Endothelial cell (in vitro differentiated cells): ENCODE measurements around the gene KDM5B. TPM values are rescaled to one million over a fixed set of nuclear protein-coding genes. Genes with fewer than 3 reads are reported as not detected.

ENCODE experiments used
- DNase-seq: peaks from one replicate; pipeline ENCODE4 v3.0.0; 2021; ENCODE audit warnings: low spot score
- H3K27ac Mint-ChIP-seq: one replicate; pipeline ENCODE4 v1.8.0; 2021; ENCODE audit warnings: mixed read lengths, inconsistent platforms; ENCODE audit not compliant: unreplicated experiment
- H3K27me3 Mint-ChIP-seq: one replicate; pipeline ENCODE4 v1.8.0; 2021; ENCODE audit warnings: mild to moderate bottlenecking, moderate library complexity, mixed read lengths, inconsistent platforms; ENCODE audit not compliant: unreplicated experiment
- H3K36me3 Mint-ChIP-seq: one replicate; pipeline ENCODE4 v1.8.0; 2021; ENCODE audit warnings: mild to moderate bottlenecking, low read depth, mixed read lengths, inconsistent platforms; ENCODE audit not compliant: unreplicated experiment
- H3K4me1 Mint-ChIP-seq: one replicate; pipeline ENCODE4 v1.8.0; 2021; ENCODE audit warnings: mild to moderate bottlenecking, mixed read lengths, inconsistent platforms; ENCODE audit not compliant: unreplicated experiment
- H3K4me3 Mint-ChIP-seq: one replicate; pipeline ENCODE4 v1.8.0; 2021; ENCODE audit warnings: mild to moderate bottlenecking, mixed read lengths, inconsistent platforms; ENCODE audit not compliant: unreplicated experiment
- H3K9me3 Mint-ChIP-seq: one replicate; pipeline ENCODE4 v1.8.0; 2021; ENCODE audit warnings: mixed read lengths, inconsistent platforms; ENCODE audit not compliant: unreplicated experiment
- CTCF ChIP-seq: fragments of 200-600 bp; sonication (generic); IDR thresholded peaks from one replicate; pipeline ENCODE4 v1.5.0; 2021; ENCODE audit warnings: antibody characterized with exemption; ENCODE audit not compliant: unreplicated experiment
- total RNA-seq: library from RNA; stranded (reverse); fragmentation: NEBNext Ultra II Directional; extraction: Animal tissue kit (Norgen Biotek cat#: 25700); gene quantifications from one replicate; pipeline ENCODE4 v1.2.1, GENCODE V29; 2021; ENCODE audit not compliant: unreplicated experiment

KDM5B gene
- total RNA-seq, 1 donor from 2014 or later, result 195 TPM

GRCh38 chr1:202852163-202852904 lies 44.1 kb upstream of the KDM5B start:
- Mint-ChIP-seq H3K4me3 (no peak overlapping the region), H3K36me3 (peaks cover 8% of the 10 kb centered on the region), H3K27ac (no peak overlapping the region)

GRCh38 chr1:202850593-202851362 lies 42.6 kb upstream of the KDM5B start:
- H3K36me3 Mint-ChIP-seq, result peaks cover 4% of the 10 kb centered on the region
- H3K27me3 Mint-ChIP-seq, result peaks cover 6% of the 10 kb centered on the region
- DNase-seq, result no peak
- TF ChIP-seq CTCF, result no peak
- no peaks in the 10 kb centered on the region for H3K9me3 Mint-ChIP-seq
- H3K4me1 Mint-ChIP-seq, result peaks cover 1% of the 10 kb centered on the region
- H3K4me3 Mint-ChIP-seq, result no peak overlapping the region
- no peak overlapping the region for H3K27ac Mint-ChIP-seq

More at GRCh38 chr1:202852163-202852904, 44.1 kb upstream of the KDM5B start:
- H3K27me3 Mint-ChIP-seq, result peaks cover 6% of the 10 kb centered on the region
- H3K9me3 Mint-ChIP-seq, result no peaks in the 10 kb centered on the region
- peak; percentile 67 for DNase-seq
- TF ChIP-seq CTCF, result peak; percentile 58
- H3K4me1 Mint-ChIP-seq, result no peaks in the 10 kb centered on the region

- Mint-ChIP-seq H3K9me3 (no peaks in the 10 kb centered on the region), H3K4me3 (no peak overlapping the region), H3K27ac (no peak overlapping the region), H3K36me3 (no peaks in the 10 kb centered on the region), H3K27me3 (peaks cover 8% of the 10 kb centered on the region), H3K4me1 (peaks cover 6% of the 10 kb centered on the region)
- no peak for TF ChIP-seq CTCF
- DNase-seq, result no peak
Measured at GRCh38 chr1:202848191-202848542, 39.9 kb upstream of the KDM5B start.

GRCh38 chr1:202844935-202845334 lies 36.7 kb upstream of the KDM5B start:
- DNase-seq, result no peak
- H3K27ac Mint-ChIP-seq, result no peak overlapping the region
- H3K36me3 Mint-ChIP-seq, result no peaks in the 10 kb centered on the region
- TF ChIP-seq CTCF, result no peak
- no peaks in the 10 kb centered on the region for H3K9me3 Mint-ChIP-seq
- H3K27me3 Mint-ChIP-seq, result peaks cover 7% of the 10 kb centered on the region
- H3K4me3 Mint-ChIP-seq, result no peak overlapping the region
- peaks cover 6% of the 10 kb centered on the region for H3K4me1 Mint-ChIP-seq

- H3K27me3 Mint-ChIP-seq, result peaks cover 5% of the 10 kb centered on the region
- H3K36me3 Mint-ChIP-seq, result no peaks in the 10 kb centered on the region
- no peak overlapping the region for H3K4me3 Mint-ChIP-seq
- peaks cover 6% of the 10 kb centered on the region for H3K4me1 Mint-ChIP-seq
- no peaks in the 10 kb centered on the region for H3K9me3 Mint-ChIP-seq
- DNase-seq, result no peak
- TF ChIP-seq CTCF, result no peak
- no peak overlapping the region for H3K27ac Mint-ChIP-seq
Measured at GRCh38 chr1:202844259-202844658, 36.0 kb upstream of the KDM5B start.
